A673 (cell line): ENCODE results near the gene CCDC61. TPM values are rescaled to one million over a fixed set of nuclear protein-coding genes. Genes with fewer than 3 reads are reported as not detected.
A peak's percentile ranks its signal among the peaks of the same experiment; 100 is the strongest.

Experiments
- BruUV-seq: library from RNA; stranded (reverse); fragments of 400-500 nt; replicated peaks from 2 replicates; lab custom pipeline; 2021; lab: Mats Ljungman, UMichigan
- CTCF ChIA-PET: fragments of 300-600 bp; sonication (Branson Sonifier 250); formaldehyde crosslinking; loops from one replicate; lab custom pipeline; 2022; ENCODE audit warnings: antibody characterized with exemption; lab: Charles Lee
- POLR2A ChIA-PET: fragments of 300-600 bp; sonication (Branson Sonifier 250); formaldehyde crosslinking; loops from one replicate; lab custom pipeline; 2022; ENCODE audit warnings: antibody characterized with exemption; ENCODE audit not compliant: low non-redundant PET; lab: Charles Lee
- DNase-seq: peaks from one replicate; pipeline ENCODE4 v3.0.0-alpha.2; 2015; ENCODE audit warnings: low spot score
- H3K27ac ChIP-seq: fragments of 200-600 bp; sonication (generic); 2 replicates; pipeline ENCODE4 v1.5.1; 2016; ENCODE audit warnings: mixed run types, low read depth, mild to moderate bottlenecking, mixed read lengths, antibody characterized with exemption, low read length; ENCODE audit not compliant: poor library complexity, severe bottlenecking
- H3K27me3 ChIP-seq: fragments of 200-600 bp; sonication (generic); replicated peaks from 2 replicates; pipeline ENCODE4 v1.6.1; 2017; ENCODE audit warnings: mixed run types, low read depth, mild to moderate bottlenecking, mixed read lengths, antibody characterized with exemption, low read length; ENCODE audit not compliant: insufficient read depth, poor library complexity
- H3K36me3 ChIP-seq: fragments of 200-600 bp; sonication (generic); 2 replicates; pipeline ENCODE4 v1.6.1; 2016; ENCODE audit warnings: mixed run types, mild to moderate bottlenecking, mixed read lengths, antibody characterized with exemption, low read length; ENCODE audit not compliant: insufficient read depth, poor library complexity, severe bottlenecking
- H3K4me1 ChIP-seq: fragments of 200-600 bp; sonication (generic); 2 replicates; pipeline ENCODE4 v1.6.1; 2017; ENCODE audit warnings: mixed run types, mild to moderate bottlenecking, mixed read lengths, antibody characterized with exemption, low read length; ENCODE audit not compliant: insufficient read depth, poor library complexity, severe bottlenecking
- H3K4me3 ChIP-seq: fragments of 200-600 bp; sonication (generic); 2 replicates; pipeline ENCODE4 v1.5.1; 2016; ENCODE audit warnings: low read depth, mixed run types, mild to moderate bottlenecking, mixed read lengths, low read length; ENCODE audit not compliant: poor library complexity, severe bottlenecking
- H3K9me3 ChIP-seq: fragments of 200-600 bp; sonication (generic); 2 replicates; pipeline ENCODE4 v1.6.1; 2016; ENCODE audit warnings: mixed run types, low read depth, mild to moderate bottlenecking, mixed read lengths, antibody characterized with exemption, low read length; ENCODE audit not compliant: poor library complexity, severe bottlenecking
- EZH2 ChIP-seq: fragments of 200-600 bp; sonication (generic); IDR thresholded peaks from 2 replicates; pipeline ENCODE4 v1.6.1; 2017; ENCODE audit warnings: borderline replicate concordance, low read depth, mild to moderate bottlenecking, mixed read lengths, antibody characterized with exemption, low read length; ENCODE audit not compliant: poor library complexity, severe bottlenecking
- intact Hi-C: fragments of 100-400 bp; cut with micrococcal nuclease; formaldehyde crosslinking; loops from one replicate; pipeline ENCODE4 v1.10.0; 2022; ENCODE audit not compliant: unreplicated experiment
- total RNA-seq: library from RNA; stranded (reverse); gene quantifications from 2 replicates; pipeline ENCODE4 v1.2.3, GENCODE V29; 2021
- TF ChIP-seq, protein P1 (sequence below): fragments of 300-800, 200-600 bp; sonication (generic); conservative IDR thresholded peaks from 2 replicates; pipeline ENCODE4 v1.5.1; 2017; ENCODE audit warnings: low read depth, mild to moderate bottlenecking, antibody characterized with exemption, low read length, moderate library complexity, mixed read lengths

CCDC61 gene
- total RNA-seq, 1 experiment from 2014 or later, result 16.5 TPM

DNA sequence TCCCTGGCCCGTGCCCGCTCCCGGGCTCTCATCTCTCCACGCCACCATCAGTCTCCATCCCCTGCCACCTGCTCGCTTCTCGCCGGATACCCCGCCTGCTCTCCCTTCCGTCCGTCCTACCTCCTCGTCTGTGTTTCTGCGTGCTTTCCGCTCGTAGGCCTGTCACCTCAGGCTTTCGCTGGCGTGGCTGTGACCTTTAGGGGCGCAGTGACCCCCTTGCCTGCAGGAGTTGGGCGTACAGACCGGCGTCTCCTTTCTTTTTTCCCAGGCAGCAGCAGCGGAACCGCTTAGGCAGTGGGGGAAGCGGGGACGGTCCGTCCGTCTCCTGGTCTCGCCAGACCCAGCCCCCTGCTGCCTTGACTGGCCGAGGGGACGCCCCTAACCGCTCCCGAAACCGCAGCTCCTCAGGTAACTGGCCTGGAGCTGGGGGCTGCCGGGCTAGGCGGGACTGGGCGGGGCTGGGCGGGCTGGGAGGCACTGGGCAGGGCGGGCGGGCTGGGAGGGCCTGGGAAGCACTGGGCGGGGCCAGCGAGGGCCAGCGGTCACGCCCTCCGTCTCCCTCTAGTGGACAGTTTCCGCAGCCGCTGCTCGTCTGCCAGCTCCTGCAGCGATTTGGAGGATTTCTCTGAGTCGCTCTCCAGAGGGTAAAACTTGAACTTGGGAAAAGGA lies 21.3 kb downstream of the CCDC61 start:
- ChIA-PET POLR2A (no interaction called here), CTCF (interaction anchor here (0.5 to 2.3 kb wide), 4 partner anchors 12 to 246 kb away, joined by 3 to 8 read pairs (median 4); no protein-coding TSS in a partner anchor)
- DNase-seq, result peak; percentile 83
- no peak for TF ChIP-seq EZH2
- TF ChIP-seq, protein P1, sequence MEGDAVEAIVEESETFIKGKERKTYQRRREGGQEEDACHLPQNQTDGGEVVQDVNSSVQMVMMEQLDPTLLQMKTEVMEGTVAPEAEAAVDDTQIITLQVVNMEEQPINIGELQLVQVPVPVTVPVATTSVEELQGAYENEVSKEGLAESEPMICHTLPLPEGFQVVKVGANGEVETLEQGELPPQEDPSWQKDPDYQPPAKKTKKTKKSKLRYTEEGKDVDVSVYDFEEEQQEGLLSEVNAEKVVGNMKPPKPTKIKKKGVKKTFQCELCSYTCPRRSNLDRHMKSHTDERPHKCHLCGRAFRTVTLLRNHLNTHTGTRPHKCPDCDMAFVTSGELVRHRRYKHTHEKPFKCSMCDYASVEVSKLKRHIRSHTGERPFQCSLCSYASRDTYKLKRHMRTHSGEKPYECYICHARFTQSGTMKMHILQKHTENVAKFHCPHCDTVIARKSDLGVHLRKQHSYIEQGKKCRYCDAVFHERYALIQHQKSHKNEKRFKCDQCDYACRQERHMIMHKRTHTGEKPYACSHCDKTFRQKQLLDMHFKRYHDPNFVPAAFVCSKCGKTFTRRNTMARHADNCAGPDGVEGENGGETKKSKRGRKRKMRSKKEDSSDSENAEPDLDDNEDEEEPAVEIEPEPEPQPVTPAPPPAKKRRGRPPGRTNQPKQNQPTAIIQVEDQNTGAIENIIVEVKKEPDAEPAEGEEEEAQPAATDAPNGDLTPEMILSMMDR, result peak; percentile 71
- Histone ChIP-seq H3K4me3 (peak overlapping the region; percentile 50), H3K9me3 (no peaks in the 10 kb centered on the region), H3K36me3 (no peaks in the 10 kb centered on the region), H3K4me1 (peaks cover 15% of the 10 kb centered on the region), H3K27ac (no peak overlapping the region), H3K27me3 (peaks cover 12% of the 10 kb centered on the region)
- intact Hi-C loops, result no loop called here
- no TSS peak for BruUV-seq

DNA sequence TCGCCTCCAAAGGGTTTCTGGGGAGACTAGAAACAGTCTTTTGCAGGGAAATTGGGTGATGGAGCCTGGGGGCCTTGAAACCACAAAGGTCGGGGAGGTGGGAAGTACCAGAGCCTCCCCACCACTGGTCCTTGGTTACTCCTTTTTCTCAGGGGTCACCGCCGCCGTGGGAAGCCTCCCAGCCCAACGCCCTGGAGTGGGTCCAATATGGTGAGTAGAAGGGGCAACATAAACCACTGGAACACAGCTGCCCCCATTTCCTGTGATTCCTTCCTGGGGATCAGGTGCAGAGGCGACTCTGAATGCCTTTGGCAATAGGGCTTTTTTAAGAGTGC lies 21.8 kb downstream of the CCDC61 start:
- CTCF ChIA-PET, result interaction anchor here (1.0 to 2.3 kb wide), 3 partner anchors 11 to 61 kb away, joined by 3 to 8 read pairs (median 4); no protein-coding TSS in a partner anchor
- Histone ChIP-seq H3K4me1 (peaks cover 15% of the 10 kb centered on the region), H3K9me3 (no peaks in the 10 kb centered on the region), H3K27me3 (peaks cover 12% of the 10 kb centered on the region), H3K27ac (no peak overlapping the region), H3K4me3 (no peak overlapping the region), H3K36me3 (no peaks in the 10 kb centered on the region)
- DNase-seq, result no peak
- TF ChIP-seq, protein P1, result 0 out of 2 replicates have a peak, but pooled peaks have one; percentile 25
- TF ChIP-seq EZH2, result no peak
- no TSS peak for BruUV-seq
- intact Hi-C loops, result no loop called here
- POLR2A ChIA-PET, result no interaction called here

DNA sequence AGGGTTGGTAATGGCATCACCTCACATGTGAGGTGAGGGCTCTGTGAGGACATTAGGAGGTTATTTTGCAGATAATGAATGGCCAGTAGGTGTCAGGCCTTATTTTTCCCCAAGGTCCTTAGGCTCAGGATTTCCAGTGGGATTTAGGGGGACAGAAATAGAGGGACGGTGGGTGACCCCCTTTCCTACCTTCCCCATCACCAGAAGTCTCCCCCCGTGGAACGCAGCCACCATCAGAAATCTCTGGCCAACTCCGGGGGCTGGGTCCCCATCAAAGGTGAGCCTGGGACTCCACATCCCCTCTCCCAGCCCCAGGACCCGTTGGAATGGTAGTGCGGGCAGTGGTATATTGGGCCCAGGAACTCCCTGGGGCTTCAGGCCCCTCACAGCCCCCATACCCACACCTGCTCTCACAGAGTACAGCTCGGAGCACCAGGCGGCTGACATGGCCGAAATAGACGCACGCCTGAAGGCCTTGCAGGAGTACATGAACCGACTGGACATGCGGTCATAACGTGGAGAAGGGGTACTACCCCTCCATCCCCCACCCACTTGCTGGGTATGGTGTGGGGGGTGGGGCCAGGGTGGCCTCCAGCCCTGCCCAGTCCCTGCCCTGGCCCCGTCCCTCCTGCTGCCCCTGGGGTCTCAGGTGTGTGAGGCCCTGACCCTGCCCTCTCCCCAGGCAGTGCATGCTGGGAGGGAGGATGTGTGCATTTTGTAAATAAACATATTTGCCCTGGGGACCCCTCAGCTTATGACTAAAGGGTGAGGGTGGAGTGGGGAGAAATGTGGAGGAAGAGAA lies 22.8 kb downstream of the CCDC61 start:
- Histone ChIP-seq H3K27ac (no peak overlapping the region), H3K4me3 (no peak overlapping the region), H3K27me3 (peaks cover 12% of the 10 kb centered on the region), H3K9me3 (no peaks in the 10 kb centered on the region), H3K4me1 (peaks cover 15% of the 10 kb centered on the region), H3K36me3 (no peaks in the 10 kb centered on the region)
- BruUV-seq, result no TSS peak
- no peak for DNase-seq
- intact Hi-C loops, result no loop called here
- ChIA-PET POLR2A (no interaction called here), CTCF (interaction anchor here (1.1 to 2.3 kb wide), 2 partner anchors 10 to 60 kb away, joined by 3 to 8 read pairs; no protein-coding TSS in a partner anchor)
- TF ChIP-seq, protein P1, result no peak
- TF ChIP-seq EZH2, result no peak
